B cell (primary cell): ENCODE measurements around the gene AVPI1. TPM values are rescaled to one million over a fixed set of nuclear protein-coding genes. Genes with fewer than 3 reads are reported as not detected.

Source experiments
- ATAC-seq: fragments of 200-7000 bp; cut with Tn5 transposase; one replicate; pipeline ENCODE4 v1.10.0; 2021; ENCODE audit warnings: low read depth, mild to moderate bottlenecking, moderate number of reproducible peaks, moderate library complexity
- CTCF ChIA-PET: fragments of 350-600 bp; sonication (Branson Sonifier 250); formaldehyde crosslinking; loops from one replicate; lab custom pipeline; 2021; ENCODE audit warnings: antibody characterized with exemption, inconsistent platforms; lab: Charles Lee
- POLR2A ChIA-PET: fragments of 350-600 bp; sonication (Branson Sonifier 250); formaldehyde crosslinking; loops from one replicate; lab custom pipeline; 2021; ENCODE audit warnings: antibody characterized with exemption; lab: Charles Lee
- DNase-seq: peaks from one replicate; pipeline ENCODE4 v3.0.0; 2013
- H2AFZ ChIP-seq: 2 replicates; pipeline ENCODE4 v1.6.1; 2012; ENCODE audit warnings: mild to moderate bottlenecking, low read depth, low read length; ENCODE audit not compliant: insufficient read depth, poor library complexity, severe bottlenecking
- H3K27ac ChIP-seq, 2 donors: 1 replicate in 1 of 2; 2 replicates in 1 of 2; pipeline ENCODE4 v1.5.1; 2012 to 2013; ENCODE audit warnings: low read length in 2 of 2, mild to moderate bottlenecking in 2 of 2, moderate library complexity in 1 of 2
- H3K27me3 ChIP-seq, 4 experiments: fragments of 200-600 bp in 1 of 4; sonication (generic) in 1 of 4; replicated peaks in 1 of 4; 1 replicate in 2 of 4; 2 replicates in 2 of 4; pipeline versions ENCODE4 v1.6.1 to v1.7.0; 2013 to 2016; ENCODE audit warnings: low read length in 3 of 4, mild to moderate bottlenecking in 2 of 4, mixed read lengths in 1 of 4, moderate library complexity in 1 of 4; ENCODE audit not compliant: insufficient read depth in 4 of 4, control insufficient read depth in 3 of 4; ENCODE audit errors: control extremely low read depth in 1 of 4
- H3K36me3 ChIP-seq, 2 experiments: replicated peaks in 1 of 2; 1 replicate in 1 of 2; 2 replicates in 1 of 2; pipeline versions ENCODE4 v1.6.1 to v1.7.1; 2013; ENCODE audit warnings: low read length in 1 of 2; ENCODE audit not compliant: insufficient read depth in 2 of 2, control insufficient read depth in 1 of 2; ENCODE audit errors: control extremely low read depth in 1 of 2, extremely low read depth in 1 of 2
- H3K4me1 ChIP-seq, 2 donors: fragments of 200-600 bp in 1 of 2; sonication (generic) in 1 of 2; 1 replicate in 1 of 2; 2 replicates in 1 of 2; pipeline versions ENCODE4 v1.5.1 to v1.6.1; 2013 to 2017; ENCODE audit warnings: low read length in 2 of 2; ENCODE audit not compliant: control insufficient read depth in 2 of 2, insufficient read depth in 2 of 2
- H3K4me2 ChIP-seq: replicated peaks from 2 replicates; pipeline ENCODE3; 2012; ENCODE audit warnings: mild to moderate bottlenecking, low read depth, low read length; ENCODE audit not compliant: poor library complexity, severe bottlenecking
- H3K4me3 ChIP-seq, 5 experiments: fragments of 200-600 bp in 1 of 5; sonication (generic) in 1 of 5; 1 replicate in 3 of 5; 2 replicates in 2 of 5; pipeline versions ENCODE4 v1.5.1 to v1.7.0; 2011 to 2016; ENCODE audit warnings: low read length in 4 of 5, mild to moderate bottlenecking in 4 of 5, low read depth in 2 of 5, control low read depth in 1 of 5, moderate library complexity in 1 of 5; ENCODE audit not compliant: insufficient read depth in 1 of 5; ENCODE audit errors: control extremely low read depth in 1 of 5, extremely low read depth in 1 of 5
- H3K79me2 ChIP-seq: fragments of 200-600 bp; sonication (generic); one replicate; pipeline ENCODE4 v1.6.0; 2016; ENCODE audit warnings: low read length; ENCODE audit not compliant: control insufficient read depth, insufficient read depth
- H3K9ac ChIP-seq: fragments of 200-600 bp; sonication (generic); 2 replicates; pipeline ENCODE4 v1.6.1; 2017; ENCODE audit warnings: mild to moderate bottlenecking, low read length, moderate library complexity
- H3K9me3 ChIP-seq, 3 donors: one replicate each; pipeline versions ENCODE4 v1.6.1 to v1.7.1; 2013; ENCODE audit warnings: low read length in 2 of 3; ENCODE audit not compliant: control insufficient read depth in 2 of 3, insufficient read depth in 1 of 3; ENCODE audit errors: control extremely low read depth in 1 of 3
- H4K20me1 ChIP-seq: 2 replicates; pipeline ENCODE4 v1.6.0; 2012; ENCODE audit warnings: mild to moderate bottlenecking, low read length; ENCODE audit not compliant: insufficient read depth, control insufficient read depth, poor library complexity, severe bottlenecking
- H3K27ac Mint-ChIP-seq: one replicate; pipeline ENCODE4 v1.8.0; 2021; ENCODE audit warnings: mixed read lengths
- H3K27me3 Mint-ChIP-seq: one replicate; pipeline ENCODE4 v1.8.0; 2021; ENCODE audit warnings: mixed read lengths
- H3K4me1 Mint-ChIP-seq: one replicate; pipeline ENCODE4 v1.8.0; 2021; ENCODE audit warnings: mixed read lengths
- H3K4me3 Mint-ChIP-seq: one replicate; pipeline ENCODE4 v1.8.0; 2021; ENCODE audit warnings: mixed read lengths
- H3K9me3 Mint-ChIP-seq: one replicate; pipeline ENCODE4 v1.8.0; 2022; ENCODE audit warnings: mixed read lengths; ENCODE audit not compliant: insufficient read depth
- EZH2 ChIP-seq: IDR thresholded peaks from 2 replicates; pipeline ENCODE4 v1.6.1; 2012; ENCODE audit warnings: borderline replicate concordance, low read depth, mild to moderate bottlenecking, moderate library complexity, low read length; ENCODE audit not compliant: insufficient read depth, poor library complexity, severe bottlenecking
- WGBS: methylation state at CpG from one replicate; pipeline ENCODE4 v1.1.5; 2013; ENCODE audit warnings: missing lambda C conversion rate; ENCODE audit not compliant: insufficient coverage; 5-methylcytosine and 5-hydroxymethylcytosine counted together
- intact Hi-C: fragments of 100-400 bp; cut with micrococcal nuclease; formaldehyde crosslinking; loops from one replicate; pipeline ENCODE4 v1.10.0; 2022
- polyA minus RNA-seq: library from RNA; depleted of rRNA, polyadenylated mRNA; stranded (reverse); fragments of >200 nt; gene quantifications from 2 replicates; pipeline ENCODE4 v1.2.3, GENCODE V29; 2012
- polyA plus RNA-seq: library from polyadenylated mRNA; depleted of rRNA; stranded (reverse); fragments of >200 nt; gene quantifications from 2 replicates; pipeline ENCODE4 v1.2.3, GENCODE V29; 2012
- total RNA-seq, 2 donors: library from RNA; stranded (reverse); fragments of 120-200 nt in 1 of 2; gene quantifications; 1 replicate in 1 of 2; 2 replicates in 1 of 2; pipeline versions ENCODE4 v1.2.3 to v1.2.4, GENCODE V29; 2013 to 2022
- TF ChIP-seq, protein P1 (sequence below): fragments of 200-600 bp; IDR thresholded peaks from one replicate; pipeline ENCODE4 v1.8.0; 2022; ENCODE audit warnings: antibody characterized with exemption, mild to moderate bottlenecking

AVPI1 gene, protein sequence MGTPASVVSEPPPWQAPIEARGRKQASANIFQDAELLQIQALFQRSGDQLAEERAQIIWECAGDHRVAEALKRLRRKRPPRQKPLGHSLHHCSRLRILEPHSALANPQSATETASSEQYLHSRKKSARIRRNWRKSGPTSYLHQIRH
- total RNA-seq = 3.4 and 3.9 TPM in 2 replicates
- 2.2 TPM for total RNA-seq (2013)
- 3.6 and 4.0 TPM in 2 replicates for polyA plus RNA-seq
- polyA minus RNA-seq = 5.1 and 7.4 TPM in 2 replicates

DNA sequence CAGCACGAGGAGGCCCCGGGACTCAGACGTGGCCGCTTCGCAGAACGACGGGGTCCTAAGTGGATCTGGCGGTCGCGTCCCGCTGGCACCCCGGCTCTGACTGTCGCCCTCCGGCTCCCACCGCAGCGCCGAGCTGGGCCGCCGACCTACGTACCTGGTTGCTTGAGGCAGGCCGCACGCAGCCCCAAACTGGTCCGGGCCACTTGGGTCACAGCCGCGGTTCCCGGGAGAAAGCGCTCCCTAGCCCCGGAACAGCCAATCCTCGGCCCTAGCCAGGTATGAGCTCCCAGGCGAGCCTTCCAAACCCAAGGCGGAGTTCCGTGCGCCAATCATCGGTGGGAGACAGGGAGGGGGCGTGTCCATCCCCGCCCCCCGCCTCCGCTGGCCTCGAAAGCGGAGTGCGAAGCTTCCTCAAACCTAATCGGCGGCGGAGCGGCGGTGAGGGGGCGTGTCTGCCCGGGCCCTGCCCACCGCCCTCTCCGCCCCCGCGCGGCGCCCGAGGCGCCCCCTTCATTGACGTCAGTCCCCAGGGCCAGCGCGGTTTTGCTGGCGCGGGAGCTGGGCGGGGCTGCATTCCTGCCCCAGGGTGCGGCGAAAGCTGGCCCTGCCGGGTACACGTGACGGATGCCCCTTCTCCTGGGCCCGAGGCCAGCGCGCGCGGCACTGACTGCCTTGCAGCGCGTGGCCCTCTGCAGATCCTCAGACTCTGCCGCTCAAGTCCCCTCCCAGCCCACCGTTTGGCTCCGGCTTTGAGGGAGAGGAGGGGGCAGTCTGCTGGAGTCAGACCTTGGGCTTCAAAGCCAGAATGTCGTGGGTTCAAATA lies at the start of gene AVPI1:
Gene AVPI1 (minus strand): TSS at position 280 of the 823 bp plus-strand sequence. CDS start 7,336 bp downstream, outside the sequence.
- H3K27ac ChIP-seq = peak within 1 kb of the TSS; percentile 71 to 73
- peak within 1 kb of the TSS; percentile 79 for H3K27ac Mint-ChIP-seq
- WGBS = under 1% methylated on average over 70 of the region's 78 CpGs

DNA sequence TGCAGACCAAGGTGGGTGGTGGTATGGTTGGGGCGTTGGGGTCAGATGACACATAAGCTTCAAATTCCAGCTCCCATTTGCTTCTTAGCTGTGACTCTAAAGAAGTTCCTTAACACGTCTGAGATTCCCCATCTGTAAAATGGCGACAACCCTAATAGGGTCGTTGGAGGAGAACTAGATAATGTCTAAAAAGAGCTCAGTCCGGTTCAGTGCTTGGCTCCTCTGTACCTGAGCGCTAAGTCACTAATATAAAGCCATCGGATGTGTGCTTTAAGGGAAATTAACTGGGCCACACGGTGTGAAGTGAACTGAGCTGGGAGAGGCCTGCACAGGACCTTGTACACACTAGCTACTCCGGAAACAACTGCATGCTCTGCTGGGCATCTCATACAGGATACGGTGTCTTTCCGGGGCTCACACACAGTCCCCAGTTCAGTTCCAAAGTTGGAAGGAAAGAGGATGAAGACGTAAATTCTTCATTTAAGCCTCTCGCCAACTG lies 49.4 kb upstream of the AVPI1 start:
- Histone ChIP-seq H3K9ac (peak overlapping the region; percentile 97), H3K9me3 (no peaks in the 10 kb centered on the region), H3K27me3 (no peaks in the 10 kb centered on the region), H3K4me2 (peak overlapping the region; percentile 84), H3K79me2 (peaks cover 40% of the 10 kb centered on the region), H3K4me1 (peaks cover 25 to 39% of the 10 kb centered on the region in 2 donors), H2AFZ (peak overlapping the region; percentile 89), H4K20me1 (peaks cover 9% of the 10 kb centered on the region), H3K36me3 (peaks cover 0 to 20% of the 10 kb centered on the region in 2 experiments), H3K4me3 (peak overlapping the region in 4 of 5 experiments; percentile 73 to 97 (median 85)), H3K27ac (peak overlapping the region; percentile 92 to 97)
- Mint-ChIP-seq H3K27me3 (no peaks in the 10 kb centered on the region), H3K27ac (peak overlapping the region; percentile 100), H3K4me1 (peaks cover 51% of the 10 kb centered on the region), H3K9me3 (no peaks in the 10 kb centered on the region), H3K4me3 (peak overlapping the region; percentile 100)
- intact Hi-C loops = loop anchor here (2.0 to 5.0 kb wide), 2 partner anchors 104 to 1886 kb away; partner anchors contain the start of genes MORN4 and SLC25A28
- POLR2A ChIA-PET = interaction anchor here (2.2 kb wide), 2 partner anchors 50 to 96 kb away, joined by 7 to 17 read pairs; partner anchors contain the start of genes AVPI1 and PI4K2A
- no peak for DNase-seq
- WGBS = 65% methylated on average over 12 of the region's 13 CpGs
- CTCF ChIA-PET = interaction anchor here (0.5 to 11.1 kb wide), 11 partner anchors 11 to 1700 kb away, joined by 3 to 267 read pairs (median 9); partner anchors contain the start of genes AVPI1 and MARVELD1
- peak; percentile 11 for ATAC-seq
- TF ChIP-seq, protein P1, sequence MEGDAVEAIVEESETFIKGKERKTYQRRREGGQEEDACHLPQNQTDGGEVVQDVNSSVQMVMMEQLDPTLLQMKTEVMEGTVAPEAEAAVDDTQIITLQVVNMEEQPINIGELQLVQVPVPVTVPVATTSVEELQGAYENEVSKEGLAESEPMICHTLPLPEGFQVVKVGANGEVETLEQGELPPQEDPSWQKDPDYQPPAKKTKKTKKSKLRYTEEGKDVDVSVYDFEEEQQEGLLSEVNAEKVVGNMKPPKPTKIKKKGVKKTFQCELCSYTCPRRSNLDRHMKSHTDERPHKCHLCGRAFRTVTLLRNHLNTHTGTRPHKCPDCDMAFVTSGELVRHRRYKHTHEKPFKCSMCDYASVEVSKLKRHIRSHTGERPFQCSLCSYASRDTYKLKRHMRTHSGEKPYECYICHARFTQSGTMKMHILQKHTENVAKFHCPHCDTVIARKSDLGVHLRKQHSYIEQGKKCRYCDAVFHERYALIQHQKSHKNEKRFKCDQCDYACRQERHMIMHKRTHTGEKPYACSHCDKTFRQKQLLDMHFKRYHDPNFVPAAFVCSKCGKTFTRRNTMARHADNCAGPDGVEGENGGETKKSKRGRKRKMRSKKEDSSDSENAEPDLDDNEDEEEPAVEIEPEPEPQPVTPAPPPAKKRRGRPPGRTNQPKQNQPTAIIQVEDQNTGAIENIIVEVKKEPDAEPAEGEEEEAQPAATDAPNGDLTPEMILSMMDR = no peak
- no peak for TF ChIP-seq EZH2

More for the DNA sequence above, at the start of gene AVPI1:
- DNase-seq (peak; percentile 98), ATAC-seq (peak; percentile 94)
- peak within 1 kb of the TSS; percentile 34 to 80 (median 76) for H3K4me3 ChIP-seq
- no peak for TF ChIP-seq EZH2
- no peaks in the 10 kb centered on the region for H4K20me1 ChIP-seq
- peak within 1 kb of the TSS; percentile 84 for H3K9ac ChIP-seq
- H3K27me3 ChIP-seq = peaks cover 0 to 5% (median 0%) of the 10 kb centered on the region in 4 experiments
- peak within 1 kb of the TSS; percentile 95 for H3K4me2 ChIP-seq
- ChIA-PET CTCF (interaction anchor here (0.8 to 4.0 kb wide), 18 partner anchors 10 to 355 kb away, joined by 3 to 96 read pairs (median 5); partner anchors contain the start of genes ANKRD2, MARVELD1 and ZFYVE27), POLR2A (interaction anchor here (0.6 to 2.0 kb wide), 5 partner anchors 27 to 49 kb away, joined by 3 to 17 read pairs (median 3); partner anchors contain the start of genes MARVELD1 and ZFYVE27)
- H3K9me3 ChIP-seq = no peaks in the 10 kb centered on the region
- H3K9me3 Mint-ChIP-seq = no peaks in the 10 kb centered on the region
- H3K4me1 Mint-ChIP-seq = peaks cover 14% of the 10 kb centered on the region
- no peaks in the 10 kb centered on the region for H3K36me3 ChIP-seq
- no peaks in the 10 kb centered on the region for H3K27me3 Mint-ChIP-seq
- no peaks in the 10 kb centered on the region for H3K79me2 ChIP-seq
- peak within 1 kb of the TSS; percentile 90 for H3K4me3 Mint-ChIP-seq
- peaks cover 4 to 15% of the 10 kb centered on the region in 2 donors for H3K4me1 ChIP-seq
- intact Hi-C loops = loop anchor here (1.0 to 5.0 kb wide), 8 partner anchors 11 to 355 kb away; partner anchors contain the start of genes MORN4, PI4K2A, RRP12 and ZFYVE27
- peak within 1 kb of the TSS; percentile 91 for H2AFZ ChIP-seq
